ENCODE measurements around the gene MOCS1. TPM values are rescaled to one million over a fixed set of nuclear protein-coding genes. Genes with fewer than 3 reads are reported as not detected.

Gene MOCS1
- total RNA-seq, 3 donors from 2014 or later (not counting 1 experiment from before 2014, with no cell fraction given): 0.60 to 1.6 (median 1.5) TPM

DNA sequence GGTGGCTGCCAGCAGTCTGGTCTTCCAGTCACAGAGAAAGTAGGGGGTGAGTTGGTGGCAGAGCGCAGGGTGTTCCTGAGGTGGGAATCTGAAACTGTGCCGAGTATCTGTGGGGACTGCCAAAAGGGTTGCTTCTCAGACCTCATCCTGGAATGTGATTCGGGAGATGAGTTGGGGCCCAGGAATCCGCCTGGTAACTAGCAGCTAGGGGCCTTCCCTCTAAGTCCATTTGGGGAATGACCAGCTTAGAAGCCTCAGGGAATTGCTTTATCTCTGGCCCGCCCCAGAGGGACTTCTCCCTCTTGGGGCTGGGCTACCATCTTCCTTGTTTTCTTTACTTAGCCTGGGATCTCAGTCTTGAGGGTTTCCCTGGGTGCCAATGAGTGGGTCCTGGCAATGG is 49.6 kb downstream of the MOCS1 start:
- Mint-ChIP-seq H3K4me3 (no peak overlapping the region), H3K27me3 (ENCODE audit: low read depth in 2 of 2) (peaks cover 11 to 19% of the 10 kb centered on the region in 2 donors), H3K27ac (no peak overlapping the region), H3K9me3 (no peaks in the 10 kb centered on the region), H3K4me1 (no peaks in the 10 kb centered on the region), H3K36me3 (no peaks in the 10 kb centered on the region)
- Histone ChIP-seq H3K4me1 (ENCODE audit: control insufficient read depth, insufficient read depth, low read length) (no peaks in the 10 kb centered on the region), H3K27me3 (ENCODE audit: control insufficient read depth, insufficient read depth, low read length) (no peaks in the 10 kb centered on the region), H3K4me3 (ENCODE audit: low read length) (no peak overlapping the region), H3K27ac (ENCODE audit: low read length) (no peak overlapping the region), H3K36me3 (ENCODE audit: control insufficient read depth, insufficient read depth, low read length) (no peaks in the 10 kb centered on the region), H3K9me3 (ENCODE audit: control insufficient read depth, insufficient read depth, low read length) (no peaks in the 10 kb centered on the region)
- DNase-seq (no peak), ATAC-seq (no peak)
- intact Hi-C loops (cut with micrococcal nuclease): no loop called here
- 79% methylated on average over 5 of the region's 5 CpGs for WGBS (ENCODE audit: insufficient coverage)
- TF ChIP-seq, protein P1, sequence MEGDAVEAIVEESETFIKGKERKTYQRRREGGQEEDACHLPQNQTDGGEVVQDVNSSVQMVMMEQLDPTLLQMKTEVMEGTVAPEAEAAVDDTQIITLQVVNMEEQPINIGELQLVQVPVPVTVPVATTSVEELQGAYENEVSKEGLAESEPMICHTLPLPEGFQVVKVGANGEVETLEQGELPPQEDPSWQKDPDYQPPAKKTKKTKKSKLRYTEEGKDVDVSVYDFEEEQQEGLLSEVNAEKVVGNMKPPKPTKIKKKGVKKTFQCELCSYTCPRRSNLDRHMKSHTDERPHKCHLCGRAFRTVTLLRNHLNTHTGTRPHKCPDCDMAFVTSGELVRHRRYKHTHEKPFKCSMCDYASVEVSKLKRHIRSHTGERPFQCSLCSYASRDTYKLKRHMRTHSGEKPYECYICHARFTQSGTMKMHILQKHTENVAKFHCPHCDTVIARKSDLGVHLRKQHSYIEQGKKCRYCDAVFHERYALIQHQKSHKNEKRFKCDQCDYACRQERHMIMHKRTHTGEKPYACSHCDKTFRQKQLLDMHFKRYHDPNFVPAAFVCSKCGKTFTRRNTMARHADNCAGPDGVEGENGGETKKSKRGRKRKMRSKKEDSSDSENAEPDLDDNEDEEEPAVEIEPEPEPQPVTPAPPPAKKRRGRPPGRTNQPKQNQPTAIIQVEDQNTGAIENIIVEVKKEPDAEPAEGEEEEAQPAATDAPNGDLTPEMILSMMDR (IDR thresholded peaks at IDR 0.05): no peak

DNA sequence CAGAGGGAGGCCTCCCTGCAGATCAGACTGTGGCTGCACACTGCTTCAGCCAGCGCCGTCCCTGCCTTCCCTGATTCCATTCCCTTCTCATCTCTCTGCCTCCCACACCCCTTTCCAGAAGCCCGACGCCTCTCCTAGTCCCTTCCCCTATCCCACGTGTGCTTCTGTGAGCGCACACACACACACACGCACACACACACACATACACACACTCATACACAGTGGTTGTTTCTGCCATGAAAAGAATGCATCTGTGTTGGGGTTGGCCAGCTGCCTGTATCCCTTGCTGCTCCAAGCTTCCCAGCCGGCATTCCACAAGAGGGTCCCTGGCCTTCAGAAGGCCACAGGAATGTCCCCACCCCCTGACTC is 51.7 kb downstream of the MOCS1 start:
- Mint-ChIP-seq H3K9me3 (no peaks in the 10 kb centered on the region), H3K27me3 (ENCODE audit: low read depth in 2 of 2) (peaks cover 3 to 8% of the 10 kb centered on the region in 2 donors), H3K4me3 (no peak overlapping the region), H3K36me3 (no peaks in the 10 kb centered on the region), H3K4me1 (no peaks in the 10 kb centered on the region), H3K27ac (no peak overlapping the region)
- TF ChIP-seq, protein P1 (IDR thresholded peaks at IDR 0.05): no peak
- H3K4me3 ChIP-seq (ENCODE audit: low read length): no peak overlapping the region
- H3K36me3 ChIP-seq (ENCODE audit: control insufficient read depth, insufficient read depth, low read length): no peaks in the 10 kb centered on the region
- ATAC-seq (no peak), DNase-seq (no peak)
- 86% methylated on average over 8 of the region's 8 CpGs for WGBS (ENCODE audit: insufficient coverage)
- no peak overlapping the region for H3K27ac ChIP-seq (ENCODE audit: low read length)
- H3K9me3 ChIP-seq (ENCODE audit: control insufficient read depth, insufficient read depth, low read length): no peaks in the 10 kb centered on the region
- intact Hi-C loops (cut with micrococcal nuclease): no loop called here
- H3K4me1 ChIP-seq (ENCODE audit: control insufficient read depth, insufficient read depth, low read length): no peaks in the 10 kb centered on the region
- H3K27me3 ChIP-seq (ENCODE audit: control insufficient read depth, insufficient read depth, low read length): no peaks in the 10 kb centered on the region

DNA sequence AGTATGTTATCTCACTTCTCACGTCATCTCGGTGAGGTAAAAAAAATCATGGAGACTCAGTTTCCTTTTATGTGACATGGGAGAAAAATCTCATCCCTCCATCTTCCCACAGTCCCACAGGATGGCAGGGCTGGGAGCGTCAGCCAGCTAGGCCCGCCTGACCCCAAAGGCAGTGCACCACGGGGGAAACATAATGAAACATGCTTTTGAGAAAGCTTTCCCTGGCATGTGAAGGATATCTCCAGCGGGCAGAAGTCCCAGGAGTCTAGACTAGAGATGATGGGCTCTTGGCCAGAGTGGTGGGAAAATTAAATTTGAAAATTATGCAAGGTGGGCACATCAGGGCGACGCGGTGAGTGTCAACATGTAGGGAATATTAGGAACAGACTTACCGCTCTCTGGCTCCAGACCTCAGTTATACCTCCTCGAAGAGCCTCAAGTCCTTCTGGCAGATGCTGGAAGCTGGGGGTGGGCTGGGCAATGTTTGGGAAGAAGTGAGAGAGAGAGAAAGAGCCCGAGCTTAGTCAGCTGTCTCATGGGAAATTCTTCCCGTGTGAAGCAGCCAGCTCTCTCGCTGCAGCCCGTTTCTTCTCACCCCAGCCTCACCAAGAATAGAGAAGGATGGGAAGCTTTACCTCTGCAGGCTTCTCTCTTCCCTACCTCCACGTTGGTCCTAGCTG is 52.3 kb downstream of the MOCS1 start:
- DNase-seq (no peak), ATAC-seq (no peak)
- no peak overlapping the region for H3K27ac Mint-ChIP-seq
- no peaks in the 10 kb centered on the region for H3K9me3 ChIP-seq (ENCODE audit: control insufficient read depth, insufficient read depth, low read length)
- no peaks in the 10 kb centered on the region for H3K9me3 Mint-ChIP-seq
- no peaks in the 10 kb centered on the region for H3K27me3 ChIP-seq (ENCODE audit: control insufficient read depth, insufficient read depth, low read length)
- H3K4me3 Mint-ChIP-seq: no peak overlapping the region
- no peaks in the 10 kb centered on the region for H3K36me3 ChIP-seq (ENCODE audit: control insufficient read depth, insufficient read depth, low read length)
- no peaks in the 10 kb centered on the region for H3K4me1 ChIP-seq (ENCODE audit: control insufficient read depth, insufficient read depth, low read length)
- no peak overlapping the region for H3K27ac ChIP-seq (ENCODE audit: low read length)
- TF ChIP-seq, protein P1 (IDR thresholded peaks at IDR 0.05): no peak
- no peaks in the 10 kb centered on the region for H3K36me3 Mint-ChIP-seq
- no peak overlapping the region for H3K4me3 ChIP-seq (ENCODE audit: low read length)
- peaks cover 6 to 13% of the 10 kb centered on the region in 2 donors for H3K27me3 Mint-ChIP-seq (ENCODE audit: low read depth in 2 of 2)
- H3K4me1 Mint-ChIP-seq: no peaks in the 10 kb centered on the region
- intact Hi-C loops (cut with micrococcal nuclease): no loop called here
- WGBS (ENCODE audit: insufficient coverage): 81% methylated on average over 14 of the region's 16 CpGs

GRCh38 chr6:39880594-39880993 is 53.7 kb downstream of the MOCS1 start:
- H3K27ac Mint-ChIP-seq: no peak overlapping the region
- H3K4me1 Mint-ChIP-seq: no peaks in the 10 kb centered on the region
- no peaks in the 10 kb centered on the region for H3K4me1 ChIP-seq (ENCODE audit: control insufficient read depth, insufficient read depth, low read length)
- H3K27me3 Mint-ChIP-seq (ENCODE audit: low read depth in 2 of 2): peaks cover 13 to 15% of the 10 kb centered on the region in 2 donors
- H3K4me3 ChIP-seq (ENCODE audit: low read length): no peak overlapping the region
- H3K36me3 Mint-ChIP-seq: no peaks in the 10 kb centered on the region
- no peak overlapping the region for H3K4me3 Mint-ChIP-seq
- no peak for ATAC-seq
- H3K27me3 ChIP-seq (ENCODE audit: control insufficient read depth, insufficient read depth, low read length): no peaks in the 10 kb centered on the region
- no peaks in the 10 kb centered on the region for H3K9me3 Mint-ChIP-seq
- no peaks in the 10 kb centered on the region for H3K9me3 ChIP-seq (ENCODE audit: control insufficient read depth, insufficient read depth, low read length)
- DNase-seq: no peak
- TF ChIP-seq, protein P1 (IDR thresholded peaks at IDR 0.05): no peak
- 74% methylated on average over 4 of the region's 4 CpGs for WGBS (ENCODE audit: insufficient coverage)
- intact Hi-C loops (cut with micrococcal nuclease): no loop called here
- no peak overlapping the region for H3K27ac ChIP-seq (ENCODE audit: low read length)
- no peaks in the 10 kb centered on the region for H3K36me3 ChIP-seq (ENCODE audit: control insufficient read depth, insufficient read depth, low read length)
